T-helper 1 cell treated with Interleukin-12 subunit alpha and Interleukin-12 subunit beta and Interleukin-4 antibody, amounts not matched to agents 30 ng/mL and 1 ng/mL, for 36 hours (primary cell): Measurements from ENCODE around the gene ABLIM1. TPM values are rescaled to one million over a fixed set of nuclear protein-coding genes. Genes with fewer than 3 reads are reported as not detected.

ENCODE experiments used
- intact Hi-C: fragments of 100-400 bp; cut with micrococcal nuclease; formaldehyde crosslinking; loops from one replicate; pipeline ENCODE4 v1.15.1; 2024
- total RNA-seq: library from RNA; stranded (reverse); gene quantifications from 2 replicates; pipeline ENCODE4 v1.2.3, GENCODE V29; 2022

Gene ABLIM1
- total RNA-seq, 1 donor from 2014 or later, result 68.3 TPM

DNA sequence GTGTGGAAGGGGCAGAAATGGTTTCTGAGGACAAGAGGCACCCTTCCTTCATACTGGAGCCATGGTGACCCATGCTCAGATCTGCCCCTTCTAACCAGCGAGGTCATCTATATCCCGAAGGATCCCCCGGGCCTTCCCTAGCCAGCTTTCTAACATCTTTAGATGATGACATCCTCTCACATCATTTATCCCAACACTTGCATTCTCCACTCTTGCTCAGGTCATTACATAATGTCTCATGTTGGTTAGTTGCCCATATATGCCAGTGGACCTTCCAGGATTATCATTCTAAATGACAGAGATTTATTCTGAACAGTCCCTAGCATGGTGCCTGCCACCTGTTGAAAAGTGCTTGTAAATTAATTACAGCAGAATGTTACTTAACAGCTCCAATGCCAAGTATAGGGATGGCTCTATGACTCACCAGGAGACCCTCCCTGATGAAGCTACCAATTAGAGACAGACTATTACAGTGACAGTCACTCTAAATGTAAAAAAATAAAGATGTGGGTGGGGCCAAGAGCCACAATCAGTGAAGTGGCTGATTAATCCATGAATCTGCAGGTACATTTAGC, 22.6 kb upstream of the ABLIM1 start:
- intact Hi-C loops, result no loop called here

DNA sequence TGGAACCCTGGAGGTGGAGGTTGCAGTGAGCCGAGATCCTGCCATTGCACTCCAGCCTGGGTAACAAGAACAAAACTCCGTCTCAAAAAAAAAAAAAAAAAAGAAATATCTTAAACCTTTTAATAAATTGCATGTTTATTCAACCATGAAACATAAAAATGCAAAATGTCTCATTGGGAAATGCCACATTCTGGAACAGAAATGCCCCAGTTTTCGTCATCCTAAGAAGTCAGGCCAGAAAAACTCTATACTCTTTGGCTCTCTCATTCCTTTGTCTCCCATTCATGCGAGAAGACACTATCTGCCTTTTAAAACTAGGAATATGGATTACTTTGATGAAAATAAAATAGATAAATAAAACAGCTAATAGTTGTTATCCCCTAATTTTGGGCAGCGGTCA, 21.5 kb upstream of the ABLIM1 start:
- intact Hi-C loops, result no loop called here

DNA sequence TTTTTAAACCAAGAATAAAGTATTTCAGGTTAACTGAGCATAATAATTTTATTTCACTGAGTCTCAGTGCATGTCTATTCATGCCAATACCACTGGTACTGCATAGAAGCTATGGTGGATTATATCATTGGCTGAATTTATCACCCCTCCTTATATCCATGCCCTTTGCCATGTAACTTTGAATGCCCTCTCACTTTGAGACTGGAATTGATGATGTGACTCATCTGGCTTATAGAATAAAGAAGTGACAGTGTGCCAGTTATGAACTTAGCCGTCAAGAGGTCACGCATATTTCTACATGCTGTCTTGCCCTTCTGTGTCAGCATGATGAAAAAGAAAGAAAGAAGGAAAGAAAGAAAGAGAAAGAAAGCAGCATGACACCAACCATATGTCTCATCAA, 20.7 kb upstream of the ABLIM1 start:
- intact Hi-C loops, result no loop called here

DNA sequence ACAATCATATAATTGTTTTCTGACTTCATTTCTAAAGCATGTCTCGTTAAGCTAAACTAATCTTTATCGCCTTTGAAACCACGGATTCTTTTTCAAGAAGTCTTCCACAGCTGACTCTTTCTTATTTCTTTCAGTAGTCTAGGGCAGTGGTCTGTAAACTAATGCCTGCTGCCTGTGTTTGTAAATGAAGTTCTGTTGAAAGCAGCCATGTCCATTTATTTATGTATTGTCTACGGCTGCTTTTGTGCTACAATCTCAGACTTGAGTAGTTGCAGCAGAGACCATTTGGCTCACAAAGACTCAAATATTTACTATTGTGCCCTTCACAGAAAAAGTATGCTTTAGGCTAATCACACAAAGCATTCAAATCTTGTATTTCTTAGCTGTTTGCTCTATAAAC, 20.3 kb upstream of the ABLIM1 start:
- intact Hi-C loops, result no loop called here

DNA sequence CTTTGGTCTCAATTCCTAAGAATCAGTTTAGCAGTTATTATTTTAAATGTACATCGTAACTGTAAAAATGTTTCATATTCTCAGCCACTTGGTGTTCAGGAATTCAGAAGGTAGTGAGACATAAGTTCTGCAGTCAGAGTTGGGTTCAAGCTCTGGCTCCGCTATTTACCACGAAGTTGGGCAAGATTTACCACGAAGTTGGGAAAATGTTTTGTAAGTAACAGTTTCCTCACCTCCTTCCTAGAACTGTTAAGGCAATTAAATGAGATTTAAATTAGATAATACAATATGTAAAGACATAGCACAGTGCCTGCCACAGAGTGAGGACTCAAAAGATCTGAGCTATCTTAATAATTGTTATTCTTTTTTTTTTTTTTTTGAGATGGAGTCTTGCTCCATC, 16.3 kb upstream of the ABLIM1 start:
- intact Hi-C loops, result no loop called here

DNA sequence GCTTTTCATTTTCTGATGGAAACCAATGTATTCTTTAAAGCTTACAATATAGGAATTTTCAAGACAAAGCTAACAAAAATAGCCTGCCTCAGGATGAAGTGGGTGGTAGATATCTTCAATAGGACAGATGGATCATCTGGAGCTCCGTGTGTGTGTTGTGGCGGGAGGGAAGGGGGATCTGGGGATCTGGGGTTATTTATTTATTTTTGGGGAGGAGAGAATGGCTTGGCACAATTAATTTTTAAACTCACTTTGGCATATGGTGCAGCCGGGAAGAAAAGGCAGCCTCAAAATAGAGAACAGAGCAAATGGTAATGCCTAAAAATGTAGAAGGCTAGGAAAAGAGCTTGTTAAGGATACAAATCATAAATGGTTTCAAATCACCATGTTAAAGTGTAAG, 11.6 kb upstream of the ABLIM1 start:
- intact Hi-C loops, result no loop called here

DNA sequence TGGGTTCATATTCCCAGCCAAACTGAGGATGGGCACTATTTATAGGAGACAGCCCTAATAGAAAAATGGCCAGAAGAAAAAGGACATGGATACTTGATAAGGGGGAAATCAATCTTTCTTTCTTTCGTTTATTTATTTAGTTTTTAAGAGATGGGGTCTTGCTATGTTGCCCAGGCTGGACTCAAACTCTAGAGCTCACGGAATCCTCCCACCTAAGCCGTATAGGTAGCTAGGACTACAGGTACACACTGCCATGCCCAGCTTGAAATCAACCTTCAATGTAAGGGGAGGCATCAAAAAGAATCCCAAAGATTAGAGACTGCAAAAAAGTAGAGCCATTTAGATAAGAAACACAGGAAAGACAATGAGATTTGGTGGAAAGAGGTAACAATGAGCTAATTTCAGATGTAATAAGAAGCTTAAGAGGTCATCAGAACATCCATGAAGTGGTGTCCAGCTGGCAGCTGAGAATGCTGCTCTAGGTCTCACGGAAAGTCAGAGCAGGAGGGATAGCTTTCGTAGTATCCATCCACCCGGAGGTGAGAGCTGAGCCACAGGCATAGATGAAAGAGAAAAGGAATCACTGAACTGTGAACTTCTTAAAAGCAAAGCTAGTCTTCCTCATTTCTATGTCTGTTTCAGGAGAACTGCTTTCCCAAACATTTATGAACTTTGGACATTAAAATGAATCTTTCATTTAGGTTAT, 10.5 kb upstream of the ABLIM1 start:
- intact Hi-C loops, result no loop called here

DNA sequence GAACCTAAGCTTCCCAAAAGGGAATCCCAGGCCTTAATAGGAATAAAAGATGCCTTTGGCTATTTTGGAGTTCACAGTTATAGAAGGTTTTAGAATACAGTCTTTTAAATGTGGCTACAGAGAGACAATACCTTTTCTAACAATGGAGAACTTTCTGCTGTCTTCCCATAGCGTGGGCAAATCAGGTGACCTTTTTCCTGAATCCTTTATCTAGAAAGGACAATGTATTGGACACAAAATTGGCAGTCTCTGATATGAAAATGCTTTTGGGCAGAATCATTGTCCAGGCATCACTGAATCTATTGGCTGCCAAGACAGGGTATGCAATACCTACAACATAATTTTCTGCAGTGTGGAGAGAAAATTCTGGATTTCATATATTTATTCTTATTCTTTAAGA, 7.8 kb upstream of the ABLIM1 start:
- intact Hi-C loops, result no loop called here

DNA sequence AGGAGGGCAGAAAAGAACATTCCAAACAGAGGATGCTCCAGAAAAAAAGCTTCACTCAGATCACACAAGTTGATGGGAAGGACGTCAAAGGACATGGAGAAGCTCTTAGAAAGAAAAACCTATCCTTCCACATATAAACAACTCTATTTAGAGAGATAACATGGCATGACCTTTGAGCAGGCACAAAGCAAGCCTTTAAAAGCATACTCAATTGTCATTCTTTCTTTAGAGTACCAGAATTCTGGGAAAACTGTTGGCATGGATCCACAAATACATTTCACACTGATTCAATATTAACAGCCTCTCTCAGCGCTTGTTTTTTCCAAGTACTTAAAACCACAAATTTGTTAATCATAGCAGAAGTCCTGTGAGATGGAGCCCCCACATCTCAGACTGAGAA, 7.3 kb upstream of the ABLIM1 start:
- intact Hi-C loops, result no loop called here

DNA sequence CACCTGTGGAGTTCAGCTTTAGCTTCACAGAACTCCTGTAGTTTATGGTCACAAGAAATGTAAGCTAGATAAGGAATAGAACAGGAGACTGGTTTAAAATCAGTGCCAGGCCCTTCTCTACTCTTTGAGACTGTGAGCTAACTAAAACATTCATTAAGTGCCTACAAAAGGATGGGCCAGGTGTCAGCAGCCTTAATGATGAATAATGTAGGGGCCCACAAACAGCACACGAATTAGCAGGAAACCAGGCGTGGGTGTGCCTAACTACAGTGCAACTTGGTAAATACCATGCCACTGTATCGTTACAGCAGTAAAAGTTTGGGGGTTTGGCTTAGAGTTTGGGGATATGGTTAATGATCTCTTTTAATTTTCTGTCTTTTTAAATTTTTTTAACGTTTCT, 6.1 kb upstream of the ABLIM1 start:
- intact Hi-C loops, result no loop called here

DNA sequence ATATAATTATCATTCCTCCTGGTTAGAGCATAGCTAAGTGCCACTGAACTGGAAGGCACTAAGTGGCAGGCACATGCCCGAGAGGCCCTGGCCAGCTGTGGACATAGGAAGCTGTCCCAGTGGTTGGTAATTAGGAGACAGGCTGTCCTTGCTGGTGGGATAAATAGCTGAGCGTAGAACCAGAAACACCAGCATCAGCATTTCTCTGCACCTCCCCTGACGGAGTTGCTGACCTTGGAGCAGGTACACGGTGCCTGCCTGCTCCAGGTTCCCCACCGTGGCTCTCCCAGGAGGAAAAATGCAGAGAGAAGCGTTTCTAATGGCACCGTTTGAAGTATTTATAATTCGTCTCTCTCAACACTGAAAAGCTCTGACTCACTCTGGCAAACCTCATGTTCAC, 5.6 kb upstream of the ABLIM1 start:
- intact Hi-C loops, result no loop called here

DNA sequence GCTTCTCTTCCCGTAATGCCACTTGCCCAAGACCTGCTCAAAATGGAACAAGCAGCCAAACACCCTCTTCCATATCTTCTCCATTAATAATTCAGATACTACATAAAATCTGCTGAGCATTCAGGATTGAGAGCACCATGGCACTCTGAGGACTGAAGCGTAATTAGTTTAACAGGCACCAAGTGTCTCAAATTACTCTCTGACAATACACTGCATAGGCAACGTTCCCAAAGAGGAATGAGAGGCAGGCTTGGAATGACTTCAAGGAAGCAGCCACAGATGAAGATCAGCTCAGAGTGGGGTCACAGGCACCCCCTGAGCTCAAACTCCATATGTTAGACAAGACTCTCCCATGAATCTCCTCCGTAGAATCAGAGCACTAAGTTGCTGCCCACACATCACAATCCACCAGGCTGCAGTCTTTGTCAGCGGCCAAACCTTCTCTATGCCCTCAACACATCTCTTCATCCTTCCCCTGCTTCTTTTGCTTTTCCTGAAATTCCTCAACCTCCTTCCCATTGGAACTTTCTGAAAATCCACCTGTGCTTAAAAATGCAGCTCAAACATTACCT, 4.7 kb upstream of the ABLIM1 start:
- intact Hi-C loops, result no loop called here

DNA sequence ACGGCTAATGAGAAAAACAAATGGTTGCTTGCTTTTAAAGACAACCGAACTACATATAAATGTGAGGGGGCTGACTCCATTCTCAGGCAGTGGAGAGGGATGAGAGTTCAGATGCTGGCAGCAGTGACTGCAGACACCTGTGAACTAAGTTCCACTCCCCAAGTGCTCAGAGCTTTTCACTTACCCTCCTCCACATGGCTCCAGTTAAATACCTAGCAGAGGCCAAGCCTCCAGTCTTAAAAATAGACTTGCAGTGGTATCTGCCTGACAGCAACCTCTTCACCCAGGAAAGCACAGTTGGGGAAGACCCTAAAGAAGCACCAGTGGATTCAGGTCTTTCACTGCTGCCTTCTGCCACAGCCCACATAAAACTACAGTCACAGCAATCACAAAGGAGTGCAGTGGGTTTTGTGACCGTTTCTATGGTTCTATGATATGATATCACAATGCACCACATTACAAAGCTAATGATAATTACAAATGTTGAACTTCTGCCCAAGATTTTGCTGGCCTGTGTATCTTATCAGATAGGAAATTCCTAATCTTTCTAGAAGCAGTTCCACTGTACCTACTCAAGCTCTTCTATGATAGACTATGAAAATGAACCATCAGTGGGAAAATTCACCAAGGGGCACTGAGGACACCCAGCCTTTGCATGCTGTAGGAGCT, 3.3 kb upstream of the ABLIM1 start:
- intact Hi-C loops, result no loop called here

DNA sequence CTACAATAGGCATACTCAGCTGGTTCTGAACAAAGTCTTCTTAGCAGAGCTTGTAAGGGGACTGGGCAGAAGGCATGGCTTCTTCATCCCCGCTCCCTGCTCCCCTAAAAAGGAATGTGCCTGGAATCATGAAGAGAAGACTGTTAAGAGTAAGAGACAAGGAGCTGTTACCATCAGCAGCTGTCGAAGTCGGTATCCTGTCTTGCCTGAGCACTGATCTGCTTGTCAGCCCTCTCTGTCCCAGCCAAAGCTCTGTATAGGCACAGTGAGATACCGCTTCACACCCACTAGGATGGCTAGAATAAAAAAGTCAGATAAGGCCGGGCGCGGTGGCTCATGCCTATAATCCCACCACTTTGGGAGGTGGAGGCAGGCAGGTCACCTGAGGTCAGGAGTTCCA, 2.4 kb downstream of the ABLIM1 start:
- intact Hi-C loops, result no loop called here

DNA sequence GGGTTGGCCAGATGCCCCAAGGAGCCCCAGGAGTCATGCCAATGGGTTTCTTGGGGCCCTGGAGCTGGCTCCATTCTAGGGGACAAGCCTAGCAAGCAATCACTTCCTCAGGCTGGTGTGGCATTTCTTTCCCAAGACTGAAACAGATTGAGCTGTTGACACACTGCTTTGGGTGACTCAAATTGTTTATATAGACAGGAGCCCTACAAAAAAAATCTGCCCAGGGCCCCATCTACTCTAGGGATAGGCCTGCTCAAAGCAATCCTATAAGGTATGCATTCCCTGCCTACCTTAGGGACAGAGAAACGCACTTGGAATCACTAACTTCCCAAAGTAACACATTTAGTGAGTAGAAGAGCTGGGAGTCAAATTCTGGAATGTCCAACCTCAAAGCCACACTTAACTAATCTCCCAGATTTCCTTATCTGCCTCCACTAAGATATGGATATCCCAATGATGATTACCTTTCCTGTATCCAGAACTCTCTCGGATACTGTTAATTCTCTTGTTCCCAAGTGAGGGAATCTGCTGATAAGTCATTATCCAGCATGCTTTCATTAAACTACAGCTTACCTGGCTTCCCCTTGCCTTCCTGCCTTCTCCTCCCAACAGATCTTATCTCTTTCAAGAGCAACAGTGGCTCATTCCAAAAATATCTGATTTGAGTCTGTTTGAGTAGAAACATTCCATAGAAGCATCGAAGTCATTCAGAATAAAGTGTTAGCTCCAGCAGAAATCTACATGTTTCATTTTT, 3.1 kb downstream of the ABLIM1 start:
- intact Hi-C loops, result no loop called here

DNA sequence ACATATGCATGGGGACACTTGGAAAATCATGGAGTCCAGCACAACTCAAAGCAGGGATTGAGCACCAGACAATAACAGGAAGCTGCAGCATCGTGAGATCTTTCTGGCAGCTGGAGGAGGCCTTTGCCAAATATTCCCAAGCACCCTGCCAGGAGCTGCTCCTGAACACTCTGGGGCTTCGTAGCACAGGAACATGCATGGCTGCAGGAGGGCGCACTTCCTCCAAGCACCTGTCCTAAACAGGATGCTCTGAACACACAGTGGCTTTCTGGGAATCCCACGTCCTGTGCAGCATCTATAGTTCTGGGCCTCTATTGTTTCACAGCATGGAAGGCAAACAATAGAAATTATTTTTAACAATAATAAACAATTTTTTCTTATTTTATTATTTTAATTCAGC, 4.1 kb downstream of the ABLIM1 start:
- intact Hi-C loops, result no loop called here

DNA sequence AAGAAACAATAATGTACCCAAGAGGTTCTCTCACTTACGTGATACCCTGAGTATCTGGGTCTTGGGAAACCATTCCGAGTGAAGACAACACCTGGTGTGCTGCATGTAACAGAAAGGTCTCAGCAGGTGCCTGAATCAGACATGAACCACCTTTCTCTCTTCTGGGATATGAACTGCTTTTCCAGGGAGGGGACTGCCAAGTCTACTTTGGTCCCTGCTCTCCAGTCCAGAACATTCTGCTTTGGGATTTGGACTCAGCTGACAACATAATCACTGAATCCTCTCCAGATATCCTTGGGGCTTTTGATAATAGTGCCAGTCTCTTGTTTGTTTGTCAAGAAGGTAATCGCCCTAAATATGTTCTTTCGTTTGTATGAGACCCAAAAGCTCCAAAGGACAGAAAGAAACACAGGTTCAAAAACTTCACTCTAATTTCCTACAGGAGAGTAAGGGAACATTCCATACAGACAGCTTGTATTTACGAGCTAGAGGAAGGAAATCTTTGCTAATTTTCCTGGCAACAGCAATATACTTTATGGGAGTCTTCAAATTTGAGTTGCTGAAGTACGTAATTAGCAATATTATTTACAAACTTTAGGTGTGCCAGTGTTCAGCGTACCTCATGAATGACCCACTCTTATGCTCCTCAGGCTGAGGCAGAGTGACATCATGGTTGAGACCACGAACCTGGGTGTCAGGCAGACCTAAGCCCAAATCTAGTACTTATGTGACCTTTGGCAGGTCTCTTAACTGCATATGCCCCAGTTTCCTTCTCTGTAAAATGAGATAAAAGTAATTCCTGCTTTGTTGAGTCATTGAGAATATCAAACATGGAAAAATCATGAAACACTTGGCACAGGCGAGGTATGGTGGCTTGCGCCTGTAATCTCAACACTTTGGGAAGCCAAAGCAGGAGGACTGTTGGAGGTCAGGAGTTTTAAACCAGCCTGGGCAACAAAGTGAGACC, 5.4 kb downstream of the ABLIM1 start:
- intact Hi-C loops, result no loop called here

DNA sequence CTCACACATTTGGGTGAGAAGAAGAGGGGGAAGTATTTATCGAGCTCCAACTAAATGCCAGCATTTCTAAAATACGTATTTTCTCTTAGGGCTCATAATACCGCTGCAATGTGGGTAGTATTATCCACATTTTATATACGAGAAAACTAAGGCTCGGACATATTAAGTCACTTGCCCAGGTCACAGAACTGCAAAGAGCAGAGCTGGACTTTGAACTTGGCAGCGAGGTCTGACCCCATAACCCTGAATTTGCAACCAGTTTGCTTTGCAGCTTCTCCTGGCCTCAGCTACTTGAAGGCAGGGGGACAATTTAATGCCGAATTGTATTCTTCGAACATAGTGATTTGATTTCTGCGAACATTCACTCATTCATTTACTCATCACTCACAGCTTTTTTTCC, 7.2 kb downstream of the ABLIM1 start:
- intact Hi-C loops, result no loop called here

DNA sequence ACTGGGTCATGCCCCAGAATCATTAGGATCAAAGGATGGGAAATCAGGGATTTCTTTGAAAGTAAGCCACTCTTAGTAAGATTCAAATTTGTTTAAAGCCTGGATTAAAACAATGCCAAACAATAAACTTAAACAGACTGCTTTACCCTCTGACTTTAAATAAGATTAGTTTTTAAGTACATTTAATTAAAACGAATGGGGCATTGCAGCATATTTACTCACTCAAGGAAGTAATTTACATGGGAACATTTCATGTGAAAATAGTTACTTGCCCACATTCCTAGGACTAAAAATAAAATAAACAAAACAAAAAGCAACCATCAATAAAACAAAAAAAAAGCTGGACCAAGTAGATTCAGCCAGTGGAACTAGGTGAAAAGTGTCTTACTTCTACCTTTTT, 7.8 kb downstream of the ABLIM1 start:
- intact Hi-C loops, result no loop called here

DNA sequence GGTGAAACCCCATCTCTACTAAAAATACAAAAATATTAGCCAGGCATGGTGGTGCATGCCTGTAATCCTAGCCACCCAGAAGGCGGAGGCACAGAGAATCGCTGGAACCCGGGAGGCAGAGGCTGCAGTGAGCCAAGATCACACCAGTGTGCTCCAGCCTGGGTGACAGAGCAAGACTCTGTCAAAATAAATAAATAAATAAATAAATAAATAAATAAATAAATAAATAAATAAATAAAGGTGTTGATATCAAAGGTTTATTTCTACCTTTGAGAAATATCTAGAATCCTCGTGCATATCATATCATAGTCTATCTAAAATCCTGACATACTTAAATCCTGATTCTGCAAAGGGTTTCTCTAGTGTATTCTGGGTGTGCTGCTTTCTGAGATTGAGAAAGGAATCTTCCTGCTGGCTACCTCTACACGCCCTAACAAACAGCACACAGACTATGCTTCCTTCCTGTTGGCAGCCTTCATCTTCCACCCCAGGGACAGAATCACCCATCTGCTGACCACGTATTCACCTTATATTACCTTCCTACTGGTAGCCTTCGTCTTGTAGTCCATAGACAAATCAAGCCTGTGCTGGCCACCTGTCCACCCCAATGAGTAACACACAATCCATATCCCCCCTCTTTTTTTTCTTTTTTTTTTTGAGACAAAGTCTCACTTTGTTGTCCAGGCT, 8.7 kb downstream of the ABLIM1 start:
- intact Hi-C loops, result no loop called here
